Mucosa of rectum (tissue), 2 donors: ENCODE data around the gene DNAJC7.
"Not testable (repeated sequence)": the region's sequence is repeated elsewhere in the genome, so short reads cannot be mapped to it uniquely, and the experiment has no call there.

Source experiments
- H3K27ac ChIP-seq, 2 donors: one replicate each; pipeline ENCODE4 v1.7.0; 2013; ENCODE audit warnings: inconsistent platforms in 2 of 2, low read depth in 2 of 2, low read length in 2 of 2
- H3K27me3 ChIP-seq, 2 donors: one replicate each; pipeline ENCODE4 v1.7.0; 2013; ENCODE audit warnings: low read length in 2 of 2; ENCODE audit not compliant: control insufficient read depth in 2 of 2, insufficient read depth in 2 of 2
- H3K36me3 ChIP-seq, 2 donors: one replicate each; pipeline ENCODE4 v1.7.0; 2013; ENCODE audit warnings: low read length in 2 of 2; ENCODE audit not compliant: control insufficient read depth in 2 of 2, insufficient read depth in 2 of 2
- H3K4me1 ChIP-seq, 2 donors: one replicate each; pipeline ENCODE4 v1.7.0; 2013; ENCODE audit warnings: low read length in 2 of 2, mild to moderate bottlenecking in 1 of 2; ENCODE audit not compliant: control insufficient read depth in 2 of 2, insufficient read depth in 2 of 2
- H3K4me3 ChIP-seq, 2 donors: one replicate each; pipeline ENCODE4 v1.7.0; 2013; ENCODE audit warnings: low read length in 2 of 2
- H3K9ac ChIP-seq, 2 donors: one replicate each; pipeline ENCODE4 v1.7.0; 2013; ENCODE audit warnings: low read length in 2 of 2, low read depth in 1 of 2, mild to moderate bottlenecking in 1 of 2
- H3K9me3 ChIP-seq, 2 donors: one replicate each; pipeline ENCODE4 v1.7.0; 2013; ENCODE audit warnings: low read length in 2 of 2; ENCODE audit not compliant: control insufficient read depth in 2 of 2
- donor health status: healthy.
- donor health status: Normal muscosa, but diverticular disease.

Gene DNAJC7

GRCh38 chr17:41941168-41941567 lies 76.1 kb downstream of the DNAJC7 start:
- Histone ChIP-seq H3K27ac (no peak overlapping the region), H3K9ac (no peak overlapping the region), H3K36me3 (no peaks in the 10 kb centered on the region)

DNA sequence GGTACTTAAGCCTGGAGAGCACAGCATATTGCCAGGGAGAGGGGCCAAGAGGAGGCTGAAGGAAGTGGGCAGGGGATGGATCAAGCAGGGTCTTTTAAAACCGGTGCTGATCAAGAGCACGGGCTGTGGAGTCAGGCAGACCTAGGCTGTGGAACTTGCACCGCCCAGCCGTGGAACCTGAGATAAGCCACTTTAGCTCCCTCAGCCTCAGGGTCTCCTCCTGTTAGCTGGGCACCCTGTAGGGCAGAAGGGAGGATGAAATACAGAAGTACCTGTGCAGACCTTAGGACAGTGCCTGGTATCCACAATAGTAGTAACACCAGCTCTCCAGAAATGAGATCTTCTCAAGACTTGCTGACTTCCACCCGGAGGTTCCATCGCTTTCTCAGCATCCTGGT lies 77.5 kb downstream of the DNAJC7 start:
- no peaks in the 10 kb centered on the region for H3K27me3 ChIP-seq
- no peaks in the 10 kb centered on the region for H3K4me1 ChIP-seq
- H3K36me3 ChIP-seq: no peaks in the 10 kb centered on the region
- H3K4me3 ChIP-seq: no peak overlapping the region
- no peak overlapping the region for H3K9ac ChIP-seq
- H3K27ac ChIP-seq: no peak overlapping the region
- no peaks in the 10 kb centered on the region for H3K9me3 ChIP-seq

More at GRCh38 chr17:41941168-41941567, 76.1 kb downstream of the DNAJC7 start:
- H3K9me3 ChIP-seq: no peaks in the 10 kb centered on the region
- H3K4me1 ChIP-seq: no peaks in the 10 kb centered on the region
- no peak overlapping the region for H3K4me3 ChIP-seq
- no peaks in the 10 kb centered on the region for H3K27me3 ChIP-seq

GRCh38 chr17:41939044-41939692 lies 78.1 kb downstream of the DNAJC7 start:
- Histone ChIP-seq H3K27ac (no peak overlapping the region), H3K9ac (no peak overlapping the region), H3K4me3 (no peak overlapping the region), H3K36me3 (no peaks in the 10 kb centered on the region), H3K27me3 (no peaks in the 10 kb centered on the region), H3K9me3 (no peaks in the 10 kb centered on the region), H3K4me1 (no peaks in the 10 kb centered on the region)

DNA sequence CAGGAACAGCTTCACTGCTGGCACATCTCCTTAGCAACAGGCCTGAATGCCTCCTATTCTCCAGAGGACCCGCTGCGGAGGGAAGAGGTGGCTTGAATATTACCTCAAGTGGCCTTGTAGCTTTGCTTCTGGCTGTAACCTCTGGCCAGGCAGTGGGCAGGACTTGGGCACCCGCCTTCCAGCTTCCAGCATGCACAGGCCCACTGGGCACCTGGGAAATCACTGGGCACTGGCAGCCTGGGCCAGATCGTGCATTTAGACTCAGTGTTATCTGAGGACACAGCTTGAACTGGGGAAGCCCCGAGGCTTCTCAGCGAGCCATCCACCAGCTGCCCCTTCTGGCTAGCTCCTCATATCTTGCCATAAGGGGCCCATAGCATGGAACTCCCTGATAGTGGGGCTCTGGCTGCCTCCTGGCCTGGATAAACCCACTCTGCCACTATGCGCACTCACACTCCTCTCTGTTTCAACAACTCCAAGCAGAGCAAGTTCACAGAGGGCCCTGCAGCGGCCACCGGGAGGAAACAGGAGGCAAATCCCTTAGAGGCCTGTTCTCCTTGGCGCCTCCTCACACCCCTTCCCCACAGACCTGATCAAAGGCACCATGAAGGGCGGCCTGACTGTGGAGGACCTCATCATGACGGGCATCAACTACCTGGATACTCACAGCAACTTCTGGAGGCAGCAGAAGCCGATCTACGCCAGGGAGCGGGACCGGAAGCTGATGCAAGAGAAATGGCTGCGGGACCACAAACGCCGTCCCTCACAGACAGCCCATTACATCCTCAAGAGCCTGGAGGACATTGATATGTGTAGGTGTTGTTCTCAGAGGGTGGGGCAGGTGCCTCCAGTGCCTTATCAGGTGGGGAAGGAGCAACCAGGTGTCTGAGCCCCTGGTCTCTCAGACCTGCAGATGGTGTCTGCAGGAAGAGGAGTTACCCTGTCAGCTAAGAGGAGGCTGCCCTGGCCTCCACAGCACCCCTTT lies 79.0 kb downstream of the DNAJC7 start:
- Histone ChIP-seq H3K4me3 (no peak overlapping the region), H3K27ac (no peak overlapping the region), H3K4me1 (no peaks in the 10 kb centered on the region), H3K27me3 (no peaks in the 10 kb centered on the region), H3K9me3 (no peaks in the 10 kb centered on the region), H3K9ac (no peak overlapping the region), H3K36me3 (no peaks in the 10 kb centered on the region)

DNA sequence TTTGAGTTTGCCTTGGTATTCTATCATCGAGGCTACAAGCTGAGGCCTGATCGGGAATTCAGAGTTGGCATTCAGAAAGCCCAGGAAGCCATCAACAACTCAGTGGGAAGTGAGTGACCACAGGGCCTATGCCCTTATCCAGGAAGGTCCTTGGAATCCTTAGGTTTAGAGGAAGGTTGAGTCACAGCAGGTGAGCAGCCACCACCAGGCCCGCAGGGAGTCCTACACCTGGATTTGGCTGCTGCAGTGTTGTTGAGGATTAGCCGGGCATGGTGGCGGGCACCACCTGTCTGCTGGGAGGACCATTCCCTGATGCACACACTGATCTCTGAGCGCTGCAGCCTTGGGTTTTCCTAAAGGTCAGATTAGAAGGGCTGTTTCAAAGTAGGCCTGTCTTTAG lies 81.6 kb downstream of the DNAJC7 start:
- Histone ChIP-seq H3K27me3 (no peaks in the 10 kb centered on the region), H3K36me3 (no peaks in the 10 kb centered on the region), H3K4me1 (no peaks in the 10 kb centered on the region), H3K9me3 (no peaks in the 10 kb centered on the region), H3K4me3 (no peak overlapping the region), H3K9ac (no peak overlapping the region), H3K27ac (no peak overlapping the region)

DNA sequence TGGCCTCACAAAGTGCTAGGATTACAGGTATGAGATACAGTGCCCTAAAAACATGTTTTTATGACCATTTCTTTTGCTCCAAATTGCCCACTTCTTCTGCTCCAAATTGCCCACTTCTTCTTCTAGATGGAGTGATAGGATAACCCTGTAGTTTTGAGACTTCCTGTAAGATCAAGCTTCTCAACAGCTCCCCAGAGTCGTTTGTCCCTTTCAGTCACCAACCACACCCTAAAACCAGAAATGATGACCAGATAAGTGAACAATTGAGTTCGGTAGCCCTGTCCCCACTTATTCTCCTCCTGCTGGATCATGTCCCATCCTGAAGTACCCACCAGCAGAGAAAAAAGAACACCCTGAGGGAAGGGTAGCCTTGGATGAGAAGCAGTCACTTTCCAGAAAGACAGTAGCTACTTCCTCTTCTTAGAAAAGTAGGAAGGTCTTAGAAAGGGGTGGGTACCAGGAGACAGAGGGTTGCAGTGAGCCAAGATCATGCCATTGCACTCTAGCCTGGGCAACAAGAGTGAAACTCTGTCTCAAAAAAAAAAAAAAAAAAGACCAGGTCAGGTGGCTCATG lies 84.3 kb downstream of the DNAJC7 start:
- H3K36me3 ChIP-seq: no peaks in the 10 kb centered on the region
- H3K4me3 ChIP-seq: no peak overlapping the region
- H3K9ac ChIP-seq: no peak overlapping the region
- peaks cover 3 to 5% of the 10 kb centered on the region in 2 donors for H3K4me1 ChIP-seq
- H3K9me3 ChIP-seq: no peaks in the 10 kb centered on the region
- no peaks in the 10 kb centered on the region for H3K27me3 ChIP-seq
- no peak overlapping the region for H3K27ac ChIP-seq

DNA sequence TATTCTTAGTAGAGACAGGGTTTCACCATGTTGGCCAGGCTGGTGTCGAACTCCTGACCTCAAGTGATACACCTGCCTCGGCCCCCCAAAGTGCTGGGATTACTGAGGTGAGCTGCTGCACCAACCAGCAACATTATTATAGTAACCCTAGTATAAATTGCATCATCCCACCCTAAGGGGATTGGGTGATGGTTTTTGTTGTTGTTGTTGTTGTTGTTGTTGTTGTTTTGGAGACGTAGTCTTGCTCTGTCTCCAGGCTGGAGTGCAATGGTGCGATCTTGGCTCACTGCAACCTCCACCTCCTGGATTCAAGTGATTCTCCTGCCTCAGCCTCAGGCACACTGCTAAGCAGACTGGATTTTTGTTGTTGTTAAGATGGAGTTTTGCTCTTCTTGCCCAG lies 85.5 kb downstream of the DNAJC7 start:
- not testable (repeated sequence) for H3K9me3 ChIP-seq, H3K27ac ChIP-seq, H3K4me1 ChIP-seq, H3K4me3 ChIP-seq, H3K27me3 ChIP-seq, H3K9ac ChIP-seq, H3K36me3 ChIP-seq

GRCh38 chr17:41930833-41931156 lies 86.4 kb downstream of the DNAJC7 start:
- peak overlapping the region in 1 of 2 donors; percentile 81 for H3K27ac ChIP-seq
- not testable (repeated sequence) for H3K36me3 ChIP-seq, H3K4me1 ChIP-seq, H3K9me3 ChIP-seq, H3K27me3 ChIP-seq
- H3K4me3 ChIP-seq: peak overlapping the region; percentile 87 to 91
- peak overlapping the region in 1 of 2 donors; percentile 80 for H3K9ac ChIP-seq

DNA sequence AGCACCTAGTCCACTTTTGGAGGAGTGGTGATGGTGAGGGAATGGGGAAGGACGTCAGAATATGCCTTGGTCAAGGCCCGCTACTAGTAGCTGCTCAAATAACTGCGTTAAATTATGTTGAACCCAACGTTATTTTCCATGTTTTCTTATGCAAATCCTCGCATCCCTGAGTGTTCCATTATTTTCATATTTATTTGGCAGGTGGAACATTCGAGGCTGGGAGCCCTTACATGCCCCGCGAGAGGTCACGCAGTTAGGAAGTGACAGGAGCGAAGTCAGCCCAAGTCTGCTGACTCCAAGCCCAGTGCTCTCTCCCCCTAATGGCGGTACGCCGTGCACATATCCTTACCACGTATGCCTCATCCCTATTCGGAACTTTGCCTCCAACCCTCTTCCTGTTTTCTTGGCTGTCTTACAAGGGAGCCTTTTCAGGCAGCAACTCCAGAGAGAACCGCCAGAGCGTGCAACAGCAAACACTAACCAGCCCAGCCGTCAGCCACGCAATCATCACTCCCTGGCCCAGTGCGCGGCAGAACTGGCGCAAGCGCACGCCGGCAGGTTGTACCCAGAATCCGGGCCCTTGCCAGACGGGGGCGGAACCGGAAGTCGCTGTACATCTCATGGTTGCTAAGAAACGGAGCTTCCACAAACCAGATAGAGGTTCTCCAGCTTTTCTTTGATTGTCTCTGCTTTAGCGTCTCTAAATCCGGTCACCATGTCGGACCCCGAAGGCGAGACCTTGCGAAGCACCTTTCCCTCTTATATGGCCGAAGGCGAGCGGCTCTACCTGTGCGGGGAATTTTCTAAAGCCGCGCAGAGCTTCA lies 87.0 kb downstream of the DNAJC7 start, which contains the start of gene ODAD4:
TSS of gene ODAD4 (plus strand) at position 609 of the 824 bp plus-strand sequence. CDS start at position 716, 107 bp downstream.
- peaks cover 3 to 5% of the 10 kb centered on the region in 2 donors for H3K4me1 ChIP-seq
- H3K27me3 ChIP-seq: no peaks in the 10 kb centered on the region
- no peaks in the 10 kb centered on the region for H3K36me3 ChIP-seq
- no peaks in the 10 kb centered on the region for H3K9me3 ChIP-seq
- peak within 1 kb of the TSS; percentile 87 to 91 for H3K4me3 ChIP-seq
- peak within 1 kb of the TSS; percentile 80 to 85 for H3K9ac ChIP-seq
- peak within 1 kb of the TSS; percentile 81 to 84 for H3K27ac ChIP-seq
